H1 (cell line): ENCODE results near the gene TPRG1L.

Source experiments
- CHD2 ChIP-seq: IDR thresholded peaks from 2 replicates; pipeline ENCODE4 v1.6.1; 2012; ENCODE audit warnings: low read length, improper control_type of control experiment
- CTCF ChIP-seq, 3 experiments: IDR thresholded peaks; 1 replicate in 2 of 3; 2 replicates in 1 of 3; pipeline versions ENCODE4 v1.5.1 to v1.6.1; 2011; ENCODE audit warnings: low read length in 3 of 3, mild to moderate bottlenecking in 3 of 3, inconsistent platforms in 2 of 3, low read depth in 1 of 3, moderate library complexity in 1 of 3; ENCODE audit not compliant: insufficient read depth in 1 of 3; ENCODE audit errors: control extremely low read depth in 1 of 3
- EP300 ChIP-seq, 2 experiments: IDR thresholded peaks; 1 replicate in 1 of 2; 2 replicates in 1 of 2; pipeline ENCODE4 v1.6.1; 2011 to 2012; ENCODE audit warnings: low read depth in 2 of 2, low read length in 2 of 2, mild to moderate bottlenecking in 2 of 2, borderline replicate concordance in 1 of 2, inconsistent platforms in 1 of 2, moderate library complexity in 1 of 2
- GABPA ChIP-seq: IDR thresholded peaks from 2 replicates; pipeline ENCODE4 v1.6.1; 2011; ENCODE audit warnings: mild to moderate bottlenecking, low read length, moderate library complexity, borderline replicate concordance; ENCODE audit not compliant: insufficient read depth
- MAX ChIP-seq: IDR thresholded peaks from 2 replicates; pipeline ENCODE4 v1.6.1; 2012; ENCODE audit warnings: inconsistent platforms
- NRF1 ChIP-seq: IDR thresholded peaks from 2 replicates; pipeline ENCODE4 v1.6.1; 2011; ENCODE audit warnings: mild to moderate bottlenecking, low read depth, low read length, improper control_type of control experiment
- POLR2A ChIP-seq, 2 experiments: IDR thresholded peaks; 1 replicate in 1 of 2; 2 replicates in 1 of 2; pipeline ENCODE4 v1.6.1; 2011; ENCODE audit warnings: low read depth in 2 of 2, low read length in 2 of 2, mild to moderate bottlenecking in 2 of 2; ENCODE audit errors: control extremely low read depth in 1 of 2
- POLR2AphosphoS5 ChIP-seq: IDR thresholded peaks from 2 replicates; pipeline ENCODE4 v1.6.1; 2011; ENCODE audit warnings: low read depth, low read length
- RAD21 ChIP-seq, 2 experiments: IDR thresholded peaks in 1 of 2; conservative IDR thresholded peaks in 1 of 2; 2 replicates each; pipeline ENCODE4 v1.6.1; 2011; ENCODE audit warnings: low read depth in 2 of 2, low read length in 2 of 2, improper control_type of control experiment in 1 of 2, inconsistent platforms in 1 of 2, mild to moderate bottlenecking in 1 of 2, moderate library complexity in 1 of 2
- RNF2 ChIP-seq: fragments of 200-900, 300-1000 bp; sonication (generic); IDR thresholded peaks from 2 replicates; pipeline ENCODE4 v1.7.1; 2016; ENCODE audit warnings: borderline replicate concordance, low read depth, mild to moderate bottlenecking, antibody characterized with exemption, low read length; ENCODE audit not compliant: poor library complexity, severe bottlenecking; ENCODE audit errors: missing control alignments
- SRF ChIP-seq: IDR thresholded peaks from 2 replicates; pipeline ENCODE4 v1.6.1; 2011; ENCODE audit warnings: mild to moderate bottlenecking, low read depth, low read length, moderate library complexity

- no peak for TF ChIP-seq POLR2A (IDR thresholded peaks at IDR 0.05; ENCODE audit: control extremely low read depth in 1 of 2, low read depth in 2 of 2, low read length in 2 of 2)
- no peak for TF ChIP-seq EP300 (IDR thresholded peaks at IDR 0.05; ENCODE audit: borderline replicate concordance in 1 of 2, low read depth in 2 of 2, low read length in 2 of 2)
- no peak for TF ChIP-seq CTCF (IDR thresholded peaks at IDR 0.05; ENCODE audit: control extremely low read depth in 1 of 3, insufficient read depth in 1 of 3, low read depth in 1 of 3, low read length in 3 of 3)
- TF ChIP-seq MAX, result no peak
- no peak for TF ChIP-seq CHD2
- TF ChIP-seq RNF2, result no peak
- no peak for TF ChIP-seq NRF1
- no peak for TF ChIP-seq RAD21 (IDR thresholded peaks at IDR 0.05 in 1 of 2, conservative IDR thresholded peaks at IDR 0.05 in 1 of 2; ENCODE audit: low read depth in 2 of 2, low read length in 2 of 2)
- no peak for TF ChIP-seq SRF
- TF ChIP-seq GABPA, result no peak
- TF ChIP-seq POLR2AphosphoS5, result no peak
Observed at GRCh38 chr1:3626025-3626424, 1.2 kb downstream of the TPRG1L start.
